ENCODE data around the gene TMEM51. TPM values are rescaled to one million over a fixed set of nuclear protein-coding genes. Genes with fewer than 3 reads are reported as not detected.
"Not testable (repeated sequence)": the region's sequence is repeated elsewhere in the genome, so short reads cannot be mapped to it uniquely, and the experiment has no call there.

The TMEM51 gene
- total RNA-seq, 1 experiment from 2014 or later: 24.7 TPM

GRCh38 chr1:15132965-15133364 is 20.6 kb upstream of the TMEM51 start:
- Histone ChIP-seq H3K9me3 (no peaks in the 10 kb centered on the region), H3K4me1 (peaks cover 8% of the 10 kb centered on the region; the same call in 1 of the 2 replicates), H3K4me3 (ENCODE audit: low read depth, low read length) (no peak overlapping the region), H3K36me3 (ENCODE audit: control insufficient read depth, insufficient read depth, low read length) (no peaks in the 10 kb centered on the region), H3K27me3 (replicated peaks; ENCODE audit: control insufficient read depth, insufficient read depth, low read length) (no peaks in the 10 kb centered on the region)
- no peaks in the 10 kb centered on the region for H3K27me3 Mint-ChIP-seq (ENCODE audit: insufficient read depth, unreplicated experiment)
- no TSS peak for BruUV-seq (replicated peaks)
- H3K4me1 Mint-ChIP-seq (ENCODE audit: low read depth, unreplicated experiment): peaks cover 10% of the 10 kb centered on the region
- H3K9me3 Mint-ChIP-seq (ENCODE audit: unreplicated experiment): no peaks in the 10 kb centered on the region
- ChIA-PET CTCF (interaction anchor here (0.6 kb wide), 1 partner anchor 344 kb away, joined by 5 read pairs; no protein-coding TSS in a partner anchor), POLR2A (interaction anchor here (0.6 kb wide), 1 partner anchor 21 kb away, joined by 3 read pairs; no protein-coding TSS in a partner anchor)
- no peaks in the 10 kb centered on the region for H3K36me3 Mint-ChIP-seq (ENCODE audit: insufficient read depth, unreplicated experiment)
- intact Hi-C loops (cut with micrococcal nuclease; ENCODE audit: unreplicated experiment): no loop called here
- H3K4me3 Mint-ChIP-seq (ENCODE audit: unreplicated experiment): no peak overlapping the region
- DNase-seq: no peak
- no peak overlapping the region for H3K27ac Mint-ChIP-seq (ENCODE audit: unreplicated experiment)
- no peak for TF ChIP-seq CTCF (IDR thresholded peaks at IDR 0.05; ENCODE audit: insufficient read depth in 1 of 2, low read depth in 1 of 2, low read length in 1 of 2, severe bottlenecking in 1 of 2, unreplicated experiment in 1 of 2)

GRCh38 chr1:15134285-15134684 is 19.3 kb upstream of the TMEM51 start:
- BruUV-seq (replicated peaks): no TSS peak
- H3K27me3 Mint-ChIP-seq (ENCODE audit: insufficient read depth, unreplicated experiment): no peaks in the 10 kb centered on the region
- no peaks in the 10 kb centered on the region for H3K9me3 Mint-ChIP-seq (ENCODE audit: unreplicated experiment)
- intact Hi-C loops (cut with micrococcal nuclease; ENCODE audit: unreplicated experiment): no loop called here
- POLR2A ChIA-PET: no interaction called here
- no peak for DNase-seq
- CTCF ChIA-PET: no interaction called here
- H3K27ac Mint-ChIP-seq (ENCODE audit: unreplicated experiment): no peak overlapping the region
- H3K36me3 Mint-ChIP-seq (ENCODE audit: insufficient read depth, unreplicated experiment): no peaks in the 10 kb centered on the region
- no peak overlapping the region for H3K4me3 ChIP-seq (ENCODE audit: low read depth, low read length)
- H3K4me1 Mint-ChIP-seq (ENCODE audit: low read depth, unreplicated experiment): peaks cover 10% of the 10 kb centered on the region
- no peak overlapping the region for H3K4me3 Mint-ChIP-seq (ENCODE audit: unreplicated experiment)
- TF ChIP-seq CTCF (IDR thresholded peaks at IDR 0.05; ENCODE audit: insufficient read depth in 1 of 2, low read depth in 1 of 2, low read length in 1 of 2, severe bottlenecking in 1 of 2, unreplicated experiment in 1 of 2): no peak
- no peaks in the 10 kb centered on the region for H3K9me3 ChIP-seq
- H3K27me3 ChIP-seq (replicated peaks; ENCODE audit: control insufficient read depth, insufficient read depth, low read length): no peaks in the 10 kb centered on the region
- peaks cover 4% of the 10 kb centered on the region; the same call in 1 of the 2 replicates for H3K4me1 ChIP-seq
- H3K36me3 ChIP-seq (ENCODE audit: control insufficient read depth, insufficient read depth, low read length): no peaks in the 10 kb centered on the region

- H3K27me3 ChIP-seq (replicated peaks; ENCODE audit: control insufficient read depth, insufficient read depth, low read length); CTCF ChIA-PET; H3K4me3 ChIP-seq (ENCODE audit: low read depth, low read length); H3K4me3 Mint-ChIP-seq (ENCODE audit: unreplicated experiment); BruUV-seq (replicated peaks); H3K9me3 Mint-ChIP-seq (ENCODE audit: unreplicated experiment); DNase-seq; H3K36me3 ChIP-seq (ENCODE audit: control insufficient read depth, insufficient read depth, low read length); H3K9me3 ChIP-seq; POLR2A ChIA-PET; H3K27ac Mint-ChIP-seq (ENCODE audit: unreplicated experiment); intact Hi-C loops (cut with micrococcal nuclease; ENCODE audit: unreplicated experiment); H3K36me3 Mint-ChIP-seq (ENCODE audit: insufficient read depth, unreplicated experiment); H3K27me3 Mint-ChIP-seq (ENCODE audit: insufficient read depth, unreplicated experiment): not testable (repeated sequence)
- peaks cover 11% of the 10 kb centered on the region for H3K4me1 ChIP-seq
- H3K4me1 Mint-ChIP-seq (ENCODE audit: low read depth, unreplicated experiment): peaks cover 18% of the 10 kb centered on the region
These were observed 17.9 kb upstream of the TMEM51 start for GRCh38 chr1:15135604-15136003.

- peaks cover 23% of the 10 kb centered on the region for H3K4me1 Mint-ChIP-seq (ENCODE audit: low read depth, unreplicated experiment)
These were observed 15.7 kb upstream of the TMEM51 start for GRCh38 chr1:15137809-15138208.

More at GRCh38 chr1:15137809-15138208, 15.7 kb upstream of the TMEM51 start:
- ChIA-PET CTCF (no interaction called here), POLR2A (no interaction called here)
- Histone ChIP-seq H3K4me1 (peaks cover 13% of the 10 kb centered on the region), H3K36me3 (ENCODE audit: control insufficient read depth, insufficient read depth, low read length) (no peaks in the 10 kb centered on the region), H3K4me3 (ENCODE audit: low read depth, low read length) (no peak overlapping the region), H3K27me3 (replicated peaks; ENCODE audit: control insufficient read depth, insufficient read depth, low read length) (no peaks in the 10 kb centered on the region), H3K9me3 (no peaks in the 10 kb centered on the region)
- no peaks in the 10 kb centered on the region for H3K27me3 Mint-ChIP-seq (ENCODE audit: insufficient read depth, unreplicated experiment)
- intact Hi-C loops (cut with micrococcal nuclease; ENCODE audit: unreplicated experiment): no loop called here
- no peak for DNase-seq
- no peak overlapping the region for H3K4me3 Mint-ChIP-seq (ENCODE audit: unreplicated experiment)
- no peaks in the 10 kb centered on the region for H3K9me3 Mint-ChIP-seq (ENCODE audit: unreplicated experiment)
- no peak for TF ChIP-seq CTCF (IDR thresholded peaks at IDR 0.05; ENCODE audit: insufficient read depth in 1 of 2, low read depth in 1 of 2, low read length in 1 of 2, severe bottlenecking in 1 of 2, unreplicated experiment in 1 of 2)
- H3K36me3 Mint-ChIP-seq (ENCODE audit: insufficient read depth, unreplicated experiment): no peaks in the 10 kb centered on the region
- H3K27ac Mint-ChIP-seq (ENCODE audit: unreplicated experiment): no peak overlapping the region
- BruUV-seq (replicated peaks): no TSS peak
